ENCODE data around the gene ARHGEF40.

ARHGEF40 gene

DNA sequence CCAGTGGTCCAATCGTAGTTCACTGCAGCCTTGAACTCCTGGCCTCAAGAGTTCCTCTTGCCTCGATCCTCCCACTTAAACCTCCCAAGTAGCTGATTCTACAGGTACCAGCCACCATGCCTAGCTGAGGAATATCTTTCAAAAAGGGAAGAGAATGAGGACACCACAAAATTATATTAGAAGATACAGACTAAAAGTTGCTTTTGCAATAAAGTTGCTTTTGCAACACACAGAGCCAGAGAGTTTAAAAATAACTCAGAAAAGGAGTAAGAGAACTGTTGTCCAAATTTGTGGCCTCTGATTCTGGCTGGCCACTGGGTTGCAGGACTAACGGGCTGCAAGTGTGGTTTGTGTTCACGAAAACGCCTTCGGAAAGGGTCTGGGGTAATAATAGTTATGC lies 50.6 kb downstream of the ARHGEF40 start:
- TF ChIP-seq, protein P1, sequence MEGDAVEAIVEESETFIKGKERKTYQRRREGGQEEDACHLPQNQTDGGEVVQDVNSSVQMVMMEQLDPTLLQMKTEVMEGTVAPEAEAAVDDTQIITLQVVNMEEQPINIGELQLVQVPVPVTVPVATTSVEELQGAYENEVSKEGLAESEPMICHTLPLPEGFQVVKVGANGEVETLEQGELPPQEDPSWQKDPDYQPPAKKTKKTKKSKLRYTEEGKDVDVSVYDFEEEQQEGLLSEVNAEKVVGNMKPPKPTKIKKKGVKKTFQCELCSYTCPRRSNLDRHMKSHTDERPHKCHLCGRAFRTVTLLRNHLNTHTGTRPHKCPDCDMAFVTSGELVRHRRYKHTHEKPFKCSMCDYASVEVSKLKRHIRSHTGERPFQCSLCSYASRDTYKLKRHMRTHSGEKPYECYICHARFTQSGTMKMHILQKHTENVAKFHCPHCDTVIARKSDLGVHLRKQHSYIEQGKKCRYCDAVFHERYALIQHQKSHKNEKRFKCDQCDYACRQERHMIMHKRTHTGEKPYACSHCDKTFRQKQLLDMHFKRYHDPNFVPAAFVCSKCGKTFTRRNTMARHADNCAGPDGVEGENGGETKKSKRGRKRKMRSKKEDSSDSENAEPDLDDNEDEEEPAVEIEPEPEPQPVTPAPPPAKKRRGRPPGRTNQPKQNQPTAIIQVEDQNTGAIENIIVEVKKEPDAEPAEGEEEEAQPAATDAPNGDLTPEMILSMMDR (IDR thresholded peaks at IDR 0.05; ENCODE audit: low read depth, low read length), result no peak
- H3K4me3 ChIP-seq (replicated peaks in 1 of 2; ENCODE audit: low read depth in 2 of 2, low read length in 2 of 2), result no peak overlapping the region
- DNase-seq (ENCODE audit: low read depth in 2 of 2), result no peak

DNA sequence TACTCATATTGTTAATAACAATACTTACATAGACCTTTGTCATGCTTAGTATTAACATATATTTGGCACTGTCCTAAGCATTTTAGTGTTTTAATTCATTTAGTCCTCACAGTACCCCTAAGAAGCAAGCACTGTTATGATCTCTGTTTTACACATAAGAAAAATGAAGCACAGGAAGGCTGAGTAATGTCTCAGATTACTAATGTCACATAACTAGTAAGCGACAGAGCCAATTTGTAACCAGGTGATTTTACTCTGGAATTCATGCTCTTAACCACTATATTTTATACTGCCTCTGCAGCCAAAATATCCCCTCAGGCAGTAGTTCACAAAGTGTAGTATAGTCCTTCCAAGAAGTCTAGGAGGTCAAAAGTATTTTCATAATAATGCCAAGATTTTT lies 51.0 kb downstream of the ARHGEF40 start:
- DNase-seq (ENCODE audit: low read depth in 2 of 2), result no peak
- TF ChIP-seq, protein P1 (IDR thresholded peaks at IDR 0.05; ENCODE audit: low read depth, low read length), result no peak
- H3K4me3 ChIP-seq (replicated peaks in 1 of 2; ENCODE audit: low read depth in 2 of 2, low read length in 2 of 2), result no peak overlapping the region

DNA sequence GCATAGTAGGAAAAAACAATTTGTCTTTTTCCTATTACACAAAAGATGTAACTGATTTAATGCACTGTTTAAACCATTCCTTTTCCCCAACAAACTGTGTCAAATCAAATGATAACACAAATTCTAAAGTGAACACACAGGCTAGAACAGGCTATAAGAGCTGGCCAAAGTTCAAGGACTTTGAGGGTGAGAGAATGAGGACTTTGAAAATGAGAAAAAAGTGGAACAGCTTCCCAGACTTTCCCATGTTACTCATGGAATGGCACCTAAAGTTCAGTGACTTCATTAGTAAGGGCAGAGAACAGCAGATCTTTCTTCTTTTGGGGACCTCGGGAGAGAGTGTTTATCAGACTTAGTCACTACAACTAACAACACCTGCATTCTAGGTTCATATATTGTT lies 53.3 kb downstream of the ARHGEF40 start:
- no peak overlapping the region for H3K4me3 ChIP-seq (replicated peaks in 1 of 2; ENCODE audit: low read depth in 2 of 2, low read length in 2 of 2)
- TF ChIP-seq, protein P1 (IDR thresholded peaks at IDR 0.05; ENCODE audit: low read depth, low read length), result no peak
- no peak for DNase-seq (ENCODE audit: low read depth in 2 of 2)

DNA sequence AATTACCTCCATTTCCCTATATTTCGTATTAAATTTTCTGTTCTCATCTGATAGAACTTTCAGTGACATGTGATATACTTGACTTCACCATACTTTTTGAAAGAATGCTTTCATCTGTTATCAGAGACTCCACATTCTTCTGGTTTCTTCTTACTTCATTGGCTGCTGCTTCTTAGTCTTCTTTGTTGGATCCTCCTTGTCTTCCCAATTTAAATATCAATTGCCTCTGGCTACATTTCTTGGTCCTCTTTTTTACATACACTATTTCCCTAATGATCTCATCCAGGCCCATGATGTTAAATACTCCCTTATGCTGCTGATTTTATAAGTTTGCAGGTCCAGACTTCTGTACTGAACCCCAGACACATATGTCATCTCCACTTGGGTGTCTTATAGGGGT lies 63.8 kb downstream of the ARHGEF40 start:
- TF ChIP-seq, protein P1 (IDR thresholded peaks at IDR 0.05; ENCODE audit: low read depth, low read length), result no peak

DNA sequence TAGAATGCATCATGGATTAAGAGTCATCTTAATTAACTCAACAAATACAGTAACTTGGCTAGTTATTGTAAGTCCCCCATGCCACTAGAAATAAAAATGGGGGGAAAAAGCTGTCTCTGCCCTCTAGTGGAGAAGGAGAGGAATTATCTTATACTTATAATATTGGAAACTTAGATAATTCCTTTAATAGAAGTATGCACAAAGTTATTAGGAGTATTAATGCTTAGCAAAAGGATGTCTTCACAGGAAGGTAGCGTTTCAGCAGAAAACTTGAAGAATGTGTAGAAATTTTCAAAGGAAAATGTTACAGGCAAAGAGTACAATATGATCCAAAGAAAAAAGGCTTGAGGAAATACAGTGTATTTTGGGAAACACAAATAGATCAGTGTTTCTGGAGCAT lies 65.9 kb downstream of the ARHGEF40 start:
- TF ChIP-seq, protein P1 (IDR thresholded peaks at IDR 0.05; ENCODE audit: low read depth, low read length), result peak; percentile 62
- H3K4me3 ChIP-seq (replicated peaks in 1 of 2; ENCODE audit: low read depth in 2 of 2, low read length in 2 of 2), result no peak overlapping the region
- DNase-seq (ENCODE audit: low read depth in 2 of 2), result peak; percentile 26 to 35

More for the DNA sequence above, 63.8 kb downstream of the ARHGEF40 start:
- no peak overlapping the region for H3K4me3 ChIP-seq (replicated peaks in 1 of 2; ENCODE audit: low read depth in 2 of 2, low read length in 2 of 2)
- no peak for DNase-seq (ENCODE audit: low read depth in 2 of 2)
